Measurements from ENCODE around the gene KRTAP10-12. TPM values are rescaled to one million over a fixed set of nuclear protein-coding genes. Genes with fewer than 3 reads are reported as not detected.

Gene KRTAP10-12
- total RNA-seq, 1 experiment from 2014 or later: not detected

DNA sequence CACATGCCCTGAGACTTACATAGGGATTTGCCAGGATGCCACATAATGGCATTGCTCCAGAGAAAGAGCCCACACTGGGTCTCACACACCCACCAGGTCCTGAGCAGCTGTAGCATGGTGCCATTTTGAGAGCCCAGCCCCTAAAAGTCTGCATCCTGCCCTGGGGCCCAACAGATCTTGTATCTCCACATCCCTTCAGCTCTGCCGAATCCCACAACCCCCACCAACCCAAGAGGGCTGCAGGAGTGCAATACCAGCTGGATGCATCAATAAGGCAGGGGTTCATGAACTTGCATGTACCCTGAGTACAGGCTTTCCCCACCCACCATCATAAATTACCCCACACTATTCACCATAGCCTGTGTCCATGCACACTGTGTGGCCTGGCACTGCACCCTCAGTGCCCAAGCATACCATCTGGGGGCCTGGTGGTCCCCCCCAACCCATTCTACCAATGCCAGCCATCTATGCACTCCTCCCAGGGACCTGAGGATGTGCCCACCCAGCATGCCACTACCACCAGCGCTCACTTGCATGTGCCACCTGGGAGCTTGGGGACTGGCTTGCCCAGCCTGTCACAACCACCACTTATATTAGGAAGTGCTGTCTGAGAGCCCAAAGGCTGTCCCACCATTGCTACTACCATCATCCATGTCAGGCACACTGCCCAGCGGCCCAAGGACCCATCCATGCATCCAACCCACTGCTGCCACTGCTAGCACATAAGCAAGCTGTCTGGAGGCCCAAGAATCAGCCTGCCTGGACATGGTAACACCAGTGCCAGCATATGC lies 26.1 kb upstream of the KRTAP10-12 start:
- no peak overlapping the region for H3K4me2 ChIP-seq (ENCODE audit: low read length)
- no peaks in the 10 kb centered on the region for H3K79me2 ChIP-seq (ENCODE audit: low read length)
- ATAC-seq (no peak), DNase-seq (no peak)
- TF ChIP-seq EZH2phosphoT487 (IDR thresholded peaks at IDR 0.05; ENCODE audit: borderline replicate concordance, low read length): no peak
- TF ChIP-seq, protein P1, sequence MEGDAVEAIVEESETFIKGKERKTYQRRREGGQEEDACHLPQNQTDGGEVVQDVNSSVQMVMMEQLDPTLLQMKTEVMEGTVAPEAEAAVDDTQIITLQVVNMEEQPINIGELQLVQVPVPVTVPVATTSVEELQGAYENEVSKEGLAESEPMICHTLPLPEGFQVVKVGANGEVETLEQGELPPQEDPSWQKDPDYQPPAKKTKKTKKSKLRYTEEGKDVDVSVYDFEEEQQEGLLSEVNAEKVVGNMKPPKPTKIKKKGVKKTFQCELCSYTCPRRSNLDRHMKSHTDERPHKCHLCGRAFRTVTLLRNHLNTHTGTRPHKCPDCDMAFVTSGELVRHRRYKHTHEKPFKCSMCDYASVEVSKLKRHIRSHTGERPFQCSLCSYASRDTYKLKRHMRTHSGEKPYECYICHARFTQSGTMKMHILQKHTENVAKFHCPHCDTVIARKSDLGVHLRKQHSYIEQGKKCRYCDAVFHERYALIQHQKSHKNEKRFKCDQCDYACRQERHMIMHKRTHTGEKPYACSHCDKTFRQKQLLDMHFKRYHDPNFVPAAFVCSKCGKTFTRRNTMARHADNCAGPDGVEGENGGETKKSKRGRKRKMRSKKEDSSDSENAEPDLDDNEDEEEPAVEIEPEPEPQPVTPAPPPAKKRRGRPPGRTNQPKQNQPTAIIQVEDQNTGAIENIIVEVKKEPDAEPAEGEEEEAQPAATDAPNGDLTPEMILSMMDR (conservative IDR thresholded peaks at IDR 0.05; ENCODE audit: low read depth, low read length): no peak
- no peak for TF ChIP-seq EZH2 (IDR thresholded peaks at IDR 0.05; ENCODE audit: low read length, unreplicated experiment)
- peaks cover 17% of the 10 kb centered on the region; the same call in 1 of the 2 replicates for H3K9me3 ChIP-seq (ENCODE audit: low read length)
- H4K20me1 ChIP-seq (ENCODE audit: low read length): no peaks in the 10 kb centered on the region
- peaks cover 11% of the 10 kb centered on the region; the same call in 1 of the 2 replicates for H3K4me1 ChIP-seq (ENCODE audit: insufficient read depth, low read length)
- no peaks in the 10 kb centered on the region for H3F3A ChIP-seq (ENCODE audit: low read length, unreplicated experiment)
- no peaks in the 10 kb centered on the region for H3K27me3 ChIP-seq (ENCODE audit: low read length)
- ChIA-PET POLR2A (ENCODE audit: unreplicated experiment) (no interaction called here), CTCF (no interaction called here)
- H3K27ac ChIP-seq (ENCODE audit: low read length): no peak overlapping the region
- no peak overlapping the region for H2AFZ ChIP-seq (ENCODE audit: low read length)
- intact Hi-C loops (cut with micrococcal nuclease): no loop called here
- no peak overlapping the region for H3K9ac ChIP-seq (ENCODE audit: low read length)
- no peaks in the 10 kb centered on the region; the same call in 1 of the 2 replicates for H3K36me3 ChIP-seq (ENCODE audit: low read depth, low read length)
- H3K4me3 ChIP-seq (ENCODE audit: low read length): no peak overlapping the region
- no peaks in the 10 kb centered on the region for H3K9me2 ChIP-seq (replicated peaks; ENCODE audit: low read length)
- no TSS peak for BruUV-seq (replicated peaks)

DNA sequence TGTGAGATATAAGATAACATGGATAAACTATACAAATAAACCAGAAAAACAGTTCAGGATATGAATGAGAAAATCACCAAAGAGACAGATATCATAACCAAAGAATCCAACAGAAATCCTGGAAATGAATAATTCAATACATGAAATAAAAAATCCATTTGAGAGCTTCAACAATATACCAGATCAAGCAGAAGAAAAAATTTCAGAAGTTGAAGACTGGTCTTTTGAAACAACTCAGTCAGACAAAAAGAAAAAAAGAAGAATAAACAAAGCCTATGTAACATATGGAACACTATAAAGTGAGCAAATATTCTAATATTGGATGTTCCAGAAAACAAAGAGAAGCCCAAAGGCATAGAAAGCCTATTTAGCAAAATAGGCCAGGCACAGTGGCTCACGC lies 25.1 kb upstream of the KRTAP10-12 start:
- BruUV-seq (replicated peaks): no TSS peak
- ChIA-PET CTCF (no interaction called here), POLR2A (ENCODE audit: unreplicated experiment) (no interaction called here)
- Histone ChIP-seq H3K36me3 (ENCODE audit: low read depth, low read length) (no peaks in the 10 kb centered on the region; the same call in 1 of the 2 replicates), H3K4me2 (ENCODE audit: low read length) (no peak overlapping the region), H3K79me2 (ENCODE audit: low read length) (no peaks in the 10 kb centered on the region), H2AFZ (ENCODE audit: low read length) (no peak overlapping the region), H4K20me1 (ENCODE audit: low read length) (no peaks in the 10 kb centered on the region), H3K9me2 (replicated peaks; ENCODE audit: low read length) (no peaks in the 10 kb centered on the region), H3K4me1 (ENCODE audit: insufficient read depth, low read length) (peaks cover 4% of the 10 kb centered on the region; the same call in 1 of the 2 replicates), H3K9ac (ENCODE audit: low read length) (no peak overlapping the region), H3K27me3 (ENCODE audit: low read length) (no peaks in the 10 kb centered on the region), H3F3A (ENCODE audit: low read length, unreplicated experiment) (no peaks in the 10 kb centered on the region), H3K27ac (ENCODE audit: low read length) (no peak overlapping the region), H3K4me3 (ENCODE audit: low read length) (no peak overlapping the region), H3K9me3 (ENCODE audit: low read length) (peaks cover 17% of the 10 kb centered on the region; the same call in 1 of the 2 replicates)
- DNase-seq: no peak
- no peak for ATAC-seq
- TF ChIP-seq, protein P1 (conservative IDR thresholded peaks at IDR 0.05; ENCODE audit: low read depth, low read length): no peak
- TF ChIP-seq EZH2phosphoT487 (IDR thresholded peaks at IDR 0.05; ENCODE audit: borderline replicate concordance, low read length): no peak
- TF ChIP-seq EZH2 (IDR thresholded peaks at IDR 0.05; ENCODE audit: low read length, unreplicated experiment): no peak
- intact Hi-C loops (cut with micrococcal nuclease): no loop called here

DNA sequence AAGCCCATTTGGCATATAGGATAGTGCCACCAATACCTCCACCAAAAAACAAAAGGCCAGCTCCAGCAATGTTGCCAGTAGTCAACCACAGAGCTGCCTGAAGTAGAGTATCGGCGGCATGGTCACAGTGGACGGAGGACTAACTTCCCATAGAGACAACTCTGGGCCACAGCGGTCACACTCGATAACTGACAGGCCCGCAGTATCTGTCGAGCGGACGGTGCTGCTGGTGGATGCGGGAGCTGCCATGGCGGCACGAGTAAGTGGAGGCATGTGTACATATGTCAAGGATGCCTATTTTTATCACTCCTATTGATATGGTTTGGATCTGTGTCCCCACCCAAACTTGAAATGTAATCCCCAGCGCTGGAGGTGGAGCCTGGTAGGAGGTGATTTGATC lies 19.1 kb upstream of the KRTAP10-12 start:
- Histone ChIP-seq H3K36me3 (ENCODE audit: low read depth, low read length) (no peaks in the 10 kb centered on the region), H3K4me3 (ENCODE audit: low read length) (no peak overlapping the region), H3K4me2 (ENCODE audit: low read length) (no peak overlapping the region), H3K9me3 (ENCODE audit: low read length) (peaks cover 11% of the 10 kb centered on the region; the same call in 1 of the 2 replicates), H3K9me2 (replicated peaks; ENCODE audit: low read length) (no peaks in the 10 kb centered on the region), H3F3A (ENCODE audit: low read length, unreplicated experiment) (no peaks in the 10 kb centered on the region), H2AFZ (ENCODE audit: low read length) (no peak overlapping the region), H3K27me3 (ENCODE audit: low read length) (no peaks in the 10 kb centered on the region), H3K4me1 (ENCODE audit: insufficient read depth, low read length) (no peaks in the 10 kb centered on the region), H3K9ac (ENCODE audit: low read length) (no peak overlapping the region), H3K27ac (ENCODE audit: low read length) (no peak overlapping the region), H4K20me1 (ENCODE audit: low read length) (no peaks in the 10 kb centered on the region), H3K79me2 (ENCODE audit: low read length) (no peaks in the 10 kb centered on the region)
- BruUV-seq (replicated peaks): no TSS peak
- ChIA-PET POLR2A (ENCODE audit: unreplicated experiment) (no interaction called here), CTCF (no interaction called here)
- TF ChIP-seq, protein P1 (conservative IDR thresholded peaks at IDR 0.05; ENCODE audit: low read depth, low read length): no peak
- TF ChIP-seq EZH2 (IDR thresholded peaks at IDR 0.05; ENCODE audit: low read length, unreplicated experiment) (no peak), EZH2phosphoT487 (IDR thresholded peaks at IDR 0.05; ENCODE audit: borderline replicate concordance, low read length) (no peak)
- ATAC-seq (no peak), DNase-seq (no peak)
- intact Hi-C loops (cut with micrococcal nuclease): no loop called here
